T-helper 1 cell treated with Interleukin-12 subunit alpha and Interleukin-12 subunit beta and Interleukin-4 antibody, amounts not matched to agents 30 μg/mL and 1 μg/mL, for 36 hours (primary cell): Measurements from ENCODE around the gene DCTN3.

Experiments
- H3K27ac Mint-ChIP-seq: one replicate; pipeline ENCODE4 v1.8.0; 2021; ENCODE audit warnings: mild to moderate bottlenecking, mixed read lengths
- H3K27me3 Mint-ChIP-seq: one replicate; pipeline ENCODE4 v1.8.0; 2021; ENCODE audit warnings: low read depth, mixed read lengths
- H3K36me3 Mint-ChIP-seq: one replicate; pipeline ENCODE4 v1.8.0; 2021; ENCODE audit warnings: low read depth, mixed read lengths
- H3K4me1 Mint-ChIP-seq: one replicate; pipeline ENCODE4 v1.8.0; 2021; ENCODE audit warnings: low read depth, mixed read lengths
- H3K4me3 Mint-ChIP-seq: one replicate; pipeline ENCODE4 v1.8.0; 2021; ENCODE audit warnings: mild to moderate bottlenecking, moderate library complexity, mixed read lengths
- H3K9me3 Mint-ChIP-seq: one replicate; pipeline ENCODE4 v1.8.0; 2021; ENCODE audit warnings: mixed read lengths

The DCTN3 gene

GRCh38 chr9:34620061-34620994 is at the start of gene DCTN3:
Gene DCTN3, minus strand, starts transcription at chr9:34620495. Its CDS starts 31 bp downstream, at chr9:34620464.
- Mint-ChIP-seq H3K4me1 (peaks cover 21% of the 10 kb centered on the region), H3K4me3 (peak within 1 kb of the TSS; percentile 91), H3K9me3 (no peaks in the 10 kb centered on the region), H3K27me3 (peaks cover 31% of the 10 kb centered on the region), H3K27ac (peak within 1 kb of the TSS; percentile 69), H3K36me3 (peaks cover 26% of the 10 kb centered on the region)

GRCh38 chr9:34665381-34666250 is 45.3 kb upstream of the DCTN3 start:
- peaks cover 40% of the 10 kb centered on the region for H3K4me1 Mint-ChIP-seq
- peak overlapping the region; percentile 87 for H3K27ac Mint-ChIP-seq
- peak overlapping the region; percentile 86 for H3K4me3 Mint-ChIP-seq
- no peaks in the 10 kb centered on the region for H3K27me3 Mint-ChIP-seq
- peaks cover 9% of the 10 kb centered on the region for H3K9me3 Mint-ChIP-seq
- peaks cover 24% of the 10 kb centered on the region for H3K36me3 Mint-ChIP-seq

GRCh38 chr9:34665067-34665380 is 44.7 kb upstream of the DCTN3 start:
- peaks cover 25% of the 10 kb centered on the region for H3K36me3 Mint-ChIP-seq
- H3K4me1 Mint-ChIP-seq, result peaks cover 41% of the 10 kb centered on the region
- peaks cover 9% of the 10 kb centered on the region for H3K9me3 Mint-ChIP-seq
- H3K4me3 Mint-ChIP-seq, result peak overlapping the region; percentile 86
- peak overlapping the region; percentile 87 for H3K27ac Mint-ChIP-seq
- H3K27me3 Mint-ChIP-seq, result no peaks in the 10 kb centered on the region

- peaks cover 24% of the 10 kb centered on the region for H3K36me3 Mint-ChIP-seq
- peaks cover 41% of the 10 kb centered on the region for H3K4me1 Mint-ChIP-seq
- H3K27me3 Mint-ChIP-seq, result no peaks in the 10 kb centered on the region
- H3K9me3 Mint-ChIP-seq, result peaks cover 5% of the 10 kb centered on the region
- peak overlapping the region; percentile 64 for H3K27ac Mint-ChIP-seq
- H3K4me3 Mint-ChIP-seq, result peak overlapping the region; percentile 86
Measured at GRCh38 chr9:34664281-34665066, 44.2 kb upstream of the DCTN3 start.

- H3K9me3 Mint-ChIP-seq, result no peaks in the 10 kb centered on the region
- peaks cover 14% of the 10 kb centered on the region for H3K36me3 Mint-ChIP-seq
- H3K27me3 Mint-ChIP-seq, result no peaks in the 10 kb centered on the region
- H3K4me1 Mint-ChIP-seq, result peaks cover 41% of the 10 kb centered on the region
- H3K4me3 Mint-ChIP-seq, result peak overlapping the region; percentile 52
- H3K27ac Mint-ChIP-seq, result peak overlapping the region; percentile 82
Measured at GRCh38 chr9:34663303-34663605, 43.0 kb upstream of the DCTN3 start.

- Mint-ChIP-seq H3K9me3 (no peaks in the 10 kb centered on the region), H3K36me3 (peaks cover 14% of the 10 kb centered on the region), H3K27me3 (no peaks in the 10 kb centered on the region), H3K4me3 (peak within 1 kb of the TSS; percentile 52), H3K27ac (peak within 1 kb of the TSS; percentile 82), H3K4me1 (peaks cover 40% of the 10 kb centered on the region)
Measured at GRCh38 chr9:34662526-34663302, 42.4 kb upstream of the DCTN3 start, which contains the start of gene CCL27. Gene CCL27, minus strand, starts transcription at chr9:34662657. Its CDS starts 24 bp downstream, at chr9:34662633.

- H3K4me3 Mint-ChIP-seq, result no peak overlapping the region
- H3K27ac Mint-ChIP-seq, result no peak overlapping the region
- H3K36me3 Mint-ChIP-seq, result peaks cover 14% of the 10 kb centered on the region
- no peaks in the 10 kb centered on the region for H3K27me3 Mint-ChIP-seq
- peaks cover 30% of the 10 kb centered on the region for H3K4me1 Mint-ChIP-seq
- H3K9me3 Mint-ChIP-seq, result no peaks in the 10 kb centered on the region
Measured at GRCh38 chr9:34659592-34660253, 39.4 kb upstream of the DCTN3 start.

GRCh38 chr9:34658461-34658860 is 38.2 kb upstream of the DCTN3 start:
- H3K9me3 Mint-ChIP-seq, result no peaks in the 10 kb centered on the region
- H3K36me3 Mint-ChIP-seq, result peaks cover 11% of the 10 kb centered on the region
- no peak overlapping the region for H3K4me3 Mint-ChIP-seq
- no peak overlapping the region for H3K27ac Mint-ChIP-seq
- peaks cover 19% of the 10 kb centered on the region for H3K4me1 Mint-ChIP-seq
- H3K27me3 Mint-ChIP-seq, result no peaks in the 10 kb centered on the region

- H3K4me1 Mint-ChIP-seq, result peaks cover 15% of the 10 kb centered on the region
- no peak overlapping the region for H3K4me3 Mint-ChIP-seq
- peaks cover 9% of the 10 kb centered on the region for H3K36me3 Mint-ChIP-seq
- no peak overlapping the region for H3K27ac Mint-ChIP-seq
- H3K27me3 Mint-ChIP-seq, result no peaks in the 10 kb centered on the region
- H3K9me3 Mint-ChIP-seq, result no peaks in the 10 kb centered on the region
Measured at GRCh38 chr9:34656992-34657391, 36.7 kb upstream of the DCTN3 start.

- no peak overlapping the region for H3K27ac Mint-ChIP-seq
- no peaks in the 10 kb centered on the region for H3K27me3 Mint-ChIP-seq
- H3K9me3 Mint-ChIP-seq, result no peaks in the 10 kb centered on the region
- H3K36me3 Mint-ChIP-seq, result peaks cover 4% of the 10 kb centered on the region
- H3K4me1 Mint-ChIP-seq, result peaks cover 9% of the 10 kb centered on the region
- no peak overlapping the region for H3K4me3 Mint-ChIP-seq
Measured at GRCh38 chr9:34655394-34655793, 35.1 kb upstream of the DCTN3 start.

GRCh38 chr9:34654323-34655051 is 34.2 kb upstream of the DCTN3 start:
- Mint-ChIP-seq H3K4me1 (peaks cover 9% of the 10 kb centered on the region), H3K9me3 (no peaks in the 10 kb centered on the region), H3K27ac (peak overlapping the region; percentile 70), H3K27me3 (no peaks in the 10 kb centered on the region), H3K36me3 (peaks cover 9% of the 10 kb centered on the region), H3K4me3 (no peak overlapping the region)

GRCh38 chr9:34653151-34654072 is 33.1 kb upstream of the DCTN3 start:
- peaks cover 15% of the 10 kb centered on the region for H3K4me1 Mint-ChIP-seq
- peaks cover 20% of the 10 kb centered on the region for H3K36me3 Mint-ChIP-seq
- H3K27me3 Mint-ChIP-seq, result no peaks in the 10 kb centered on the region
- H3K9me3 Mint-ChIP-seq, result no peaks in the 10 kb centered on the region
- no peak overlapping the region for H3K27ac Mint-ChIP-seq
- no peak overlapping the region for H3K4me3 Mint-ChIP-seq
